Measurements from ENCODE around the gene PSMC3IP. TPM values are rescaled to one million over a fixed set of nuclear protein-coding genes. Genes with fewer than 3 reads are reported as not detected.

The PSMC3IP gene, protein sequence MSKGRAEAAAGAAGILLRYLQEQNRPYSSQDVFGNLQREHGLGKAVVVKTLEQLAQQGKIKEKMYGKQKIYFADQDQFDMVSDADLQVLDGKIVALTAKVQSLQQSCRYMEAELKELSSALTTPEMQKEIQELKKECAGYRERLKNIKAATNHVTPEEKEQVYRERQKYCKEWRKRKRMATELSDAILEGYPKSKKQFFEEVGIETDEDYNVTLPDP
- total RNA-seq (2022; extraction: Qiagen RNA extraction): 30.0 to 33.0 TPM (median 31.6 TPM) in 5 replicates

DNA sequence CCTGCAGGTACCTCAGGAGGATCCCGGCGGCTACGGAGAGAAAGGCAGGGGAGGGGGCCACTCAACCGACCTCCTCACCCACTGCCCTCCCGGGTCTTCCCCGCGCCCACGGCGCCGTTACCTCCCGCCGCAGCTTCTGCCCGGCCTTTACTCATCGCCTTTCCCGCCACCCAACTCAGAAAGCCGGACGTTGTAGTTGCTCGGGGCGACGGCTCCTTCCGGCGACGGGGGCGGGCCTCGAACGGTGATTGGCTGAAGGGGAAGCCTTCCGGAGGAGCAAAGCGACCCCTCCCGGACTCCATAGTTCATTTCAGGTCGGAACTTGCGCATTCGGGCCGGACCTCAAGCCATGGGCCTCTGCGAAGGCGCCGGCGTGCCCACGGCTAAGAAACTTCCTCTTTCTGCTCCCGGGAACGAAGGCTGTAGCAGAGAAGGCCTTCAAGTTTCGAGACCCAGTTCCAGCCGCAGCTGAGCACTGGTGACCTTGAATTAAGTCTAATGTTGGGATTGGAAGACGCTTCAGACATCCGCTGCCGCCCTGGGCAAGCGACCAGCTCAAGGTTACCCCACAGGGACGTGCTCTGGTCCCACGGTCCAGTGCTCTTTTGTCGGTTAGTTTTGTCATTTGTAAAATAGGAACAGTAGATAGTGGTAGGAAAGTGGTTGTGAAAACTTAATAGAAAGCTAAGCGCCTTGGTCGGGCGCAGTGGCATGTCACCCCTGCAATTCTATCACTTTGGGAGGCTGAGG is at the start of gene PSMC3IP:
Gene PSMC3IP (minus strand): TSS at position 198 of the 750 bp plus-strand sequence. CDS start 43 bp downstream, at position 155.

DNA sequence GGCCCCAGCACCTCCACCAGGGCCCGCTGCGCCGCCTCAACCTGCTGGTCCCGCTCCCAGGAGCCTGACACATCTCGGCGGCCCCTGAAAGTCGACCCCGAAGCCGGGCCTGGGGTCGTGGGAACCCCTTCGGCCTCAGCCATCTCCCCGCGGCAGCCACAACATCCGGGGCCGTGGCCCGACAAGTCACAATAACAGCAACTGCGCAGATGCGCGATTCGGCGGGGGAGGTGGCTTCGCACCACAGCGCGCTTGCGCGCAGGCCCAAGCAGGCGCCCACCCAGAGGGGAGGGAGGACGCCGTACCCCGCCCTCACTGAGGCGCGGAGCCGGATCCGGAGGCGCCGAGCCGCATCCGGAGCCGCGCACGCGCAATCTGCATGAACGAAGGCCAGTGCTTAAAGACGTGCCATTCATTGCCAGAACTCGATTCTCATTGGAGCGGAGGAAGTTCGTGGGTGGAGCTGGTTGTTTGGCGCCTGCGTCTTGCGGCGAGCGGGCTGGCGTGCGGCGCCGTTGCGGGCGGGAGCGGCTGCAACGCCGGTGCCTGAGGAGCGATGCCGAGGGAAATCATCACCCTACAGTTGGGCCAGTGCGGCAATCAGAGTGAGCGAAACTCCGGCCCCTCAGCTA is 31.8 kb upstream of the PSMC3IP start, which contains the start of the genes RETREG3 and TUBG1:
Gene RETREG3 (minus strand): TSS at position 193 of the 632 bp plus-strand sequence. CDS start 50 bp downstream, at position 143.
Gene TUBG1 (plus strand): TSS at position 502 of the 632 bp plus-strand sequence. CDS start 55 bp downstream, at position 557.

DNA sequence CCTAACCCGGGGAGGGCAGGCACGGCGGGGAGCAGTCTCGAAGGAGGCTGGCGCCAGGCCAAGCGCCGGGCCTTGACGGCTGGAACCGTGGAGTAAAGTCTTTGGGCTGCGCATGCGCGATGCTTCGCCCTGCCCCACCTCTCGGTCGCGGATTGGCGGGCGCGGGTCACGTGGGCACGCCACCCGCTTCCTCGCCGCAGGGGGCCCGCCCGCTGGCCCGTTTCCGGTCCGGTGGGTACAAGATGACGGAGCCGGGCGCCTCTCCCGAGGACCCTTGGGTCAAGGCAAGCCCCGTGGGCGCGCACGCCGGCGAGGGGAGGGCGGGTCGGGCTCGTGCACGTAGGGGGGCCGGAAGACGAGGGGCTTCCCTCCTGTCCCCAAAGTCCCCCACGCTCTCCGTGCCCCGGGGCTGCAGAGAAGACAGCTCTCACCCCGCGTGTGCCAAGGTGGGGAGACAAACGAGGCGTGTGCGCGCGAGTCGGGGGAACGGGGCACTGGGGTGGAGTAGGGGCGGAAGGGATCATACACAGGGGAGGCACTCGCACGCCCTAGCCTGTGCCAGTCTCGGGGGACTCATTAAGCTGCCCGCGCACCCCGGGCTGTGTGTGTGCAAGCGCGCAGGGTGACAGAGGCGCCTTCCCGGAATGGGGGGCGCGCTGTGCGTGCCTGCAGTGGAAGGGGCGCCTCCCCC is 10.5 kb downstream of the PSMC3IP start, which contains the start of gene MLX:
Gene MLX (plus strand): TSS at position 218 of the 691 bp plus-strand sequence. CDS start 25 bp downstream, at position 243.

DNA sequence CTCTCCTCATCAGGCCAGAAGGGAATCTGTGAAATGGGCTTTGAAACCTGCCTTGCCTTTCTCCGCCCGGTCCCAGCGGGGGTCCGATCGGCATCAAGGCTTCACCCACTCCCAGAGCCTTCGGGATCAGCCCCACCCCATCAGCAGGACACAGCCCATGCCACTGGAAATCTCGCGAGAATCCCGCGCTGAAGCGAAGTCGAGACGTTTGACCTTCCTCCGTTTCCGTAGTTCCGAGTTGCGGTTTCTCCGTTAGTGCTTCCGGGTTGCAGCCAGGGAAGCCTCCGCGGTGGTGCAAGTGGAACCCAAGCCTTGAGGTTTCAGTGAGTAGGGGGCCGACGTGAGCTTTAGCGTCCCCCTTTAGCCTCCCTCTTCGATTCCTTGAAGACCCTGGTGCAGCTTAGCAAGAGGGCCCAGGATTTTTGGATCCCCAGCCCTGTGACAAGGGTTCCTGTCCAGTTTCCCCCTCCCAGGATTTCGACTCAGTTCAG is 15.6 kb downstream of the PSMC3IP start, which contains the start of gene COASY:
Gene COASY (plus strand): TSS at position 252 of the 491 bp plus-strand sequence. CDS start 475 bp downstream, outside the sequence.

GRCh38 chr17:42552736-42553135 is 24.8 kb downstream of the PSMC3IP start, which contains the start of gene HSD17B1:
Gene HSD17B1, plus strand, starts transcription at chr17:42552923. Its CDS starts 11 bp downstream, at chr17:42552934.

GRCh38 chr17:42536048-42536371 is 41.5 kb downstream of the PSMC3IP start, which contains the start of gene NAGLU:
Gene NAGLU, plus strand, starts transcription at chr17:42536241. Its CDS starts 32 bp downstream, at chr17:42536273.

Other genes starting within 250 kb of the PSMC3IP start
- gene STAT3, start 189.3 kb downstream of the PSMC3IP start, total RNA-seq (2022; extraction: Qiagen RNA extraction): 68.0 to 74.3 TPM (median 72.2 TPM) in 5 replicates
- gene CAVIN1, start 154.5 kb downstream of the PSMC3IP start, total RNA-seq (2022; extraction: Qiagen RNA extraction): 387 to 420 TPM (median 390 TPM) in 5 replicates
- gene ATP6V0A1, start 118.9 kb downstream of the PSMC3IP start, total RNA-seq (2022; extraction: Qiagen RNA extraction): 29.3 to 42.1 TPM (median 36.0 TPM) in 5 replicates
- 34.3 to 48.3 TPM (median 46.9 TPM) in 5 replicates for gene NAGLU, start 41.5 kb downstream of the PSMC3IP start, total RNA-seq (2022; extraction: Qiagen RNA extraction)
- 0.95 to 1.8 TPM (median 1.5 TPM) in 5 replicates for gene HSD17B1, start 24.8 kb downstream of the PSMC3IP start, total RNA-seq (2022; extraction: Qiagen RNA extraction)
- 103 to 126 TPM (median 118 TPM) in 5 replicates for gene COASY, start 15.6 kb downstream of the PSMC3IP start, total RNA-seq (2022; extraction: Qiagen RNA extraction)
- gene MLX, start 10.6 kb downstream of the PSMC3IP start, total RNA-seq (2022; extraction: Qiagen RNA extraction): 58.2 to 62.5 TPM (median 61.8 TPM) in 5 replicates
- 23.5 to 29.0 TPM (median 26.5 TPM) in 5 replicates for gene RETREG3, start 31.6 kb upstream of the PSMC3IP start, total RNA-seq (2022; extraction: Qiagen RNA extraction)
- 134 to 147 TPM (median 139 TPM) in 5 replicates for gene TUBG1, start 32.0 kb upstream of the PSMC3IP start, total RNA-seq (2022; extraction: Qiagen RNA extraction)
- 15.2 to 22.9 TPM (median 20.9 TPM) in 5 replicates for gene TUBG2, start 81.6 kb upstream of the PSMC3IP start, total RNA-seq (2022; extraction: Qiagen RNA extraction)
- gene PLEKHH3, start 99.3 kb upstream of the PSMC3IP start, total RNA-seq (2022; extraction: Qiagen RNA extraction): 9.6 to 17.7 TPM (median 16.1 TPM) in 5 replicates
- 0.25 to 0.35 TPM (median 0.29 TPM) in 5 replicates for gene CCR10, start 104.1 kb upstream of the PSMC3IP start, total RNA-seq (2022; extraction: Qiagen RNA extraction)
- 4.5 to 5.6 TPM (median 5.0 TPM) in 5 replicates for gene CNTNAP1, start 104.8 kb upstream of the PSMC3IP start, total RNA-seq (2022; extraction: Qiagen RNA extraction)
- 8.9 to 13.0 TPM (median 11.9 TPM) in 5 replicates for gene EZH1, start 167.3 kb upstream of the PSMC3IP start, total RNA-seq (2022; extraction: Qiagen RNA extraction)
- gene RAMP2, start 183.5 kb upstream of the PSMC3IP start, total RNA-seq (2022; extraction: Qiagen RNA extraction): 0.51 to 1.3 TPM (median 1.2 TPM) in 5 replicates
- gene VPS25, start 195.7 kb upstream of the PSMC3IP start, total RNA-seq (2022; extraction: Qiagen RNA extraction): 123 to 126 TPM (median 124 TPM) in 5 replicates
- gene WNK4, start 202.9 kb upstream of the PSMC3IP start, total RNA-seq (2022; extraction: Qiagen RNA extraction): 0.91 to 1.6 TPM (median 1.2 TPM) in 5 replicates
- gene COA3, start 221.0 kb upstream of the PSMC3IP start, total RNA-seq (2022; extraction: Qiagen RNA extraction): 112 to 138 TPM (median 133 TPM) in 5 replicates
- gene CNTD1, start 221.1 kb upstream of the PSMC3IP start, total RNA-seq (2022; extraction: Qiagen RNA extraction): 0.03 to 0.06 TPM (median 0.04 TPM) in 4 of 5 replicates, not detected in the other
- 78.1 to 101 TPM (median 79.7 TPM) in 5 replicates for gene BECN1, start 246.6 kb upstream of the PSMC3IP start, total RNA-seq (2022; extraction: Qiagen RNA extraction)